Osteoblast (primary cell): ENCODE results near the gene EMC8. TPM values are rescaled to one million over a fixed set of nuclear protein-coding genes. Genes with fewer than 3 reads are reported as not detected.

ENCODE experiments used
- DNase-seq: peaks from one replicate; pipeline ENCODE4 v3.0.0; 2011; ENCODE audit warnings: low spot score, mixed read lengths; ENCODE audit not compliant: insufficient read length; ENCODE audit errors: missing footprints
- H2AFZ ChIP-seq: 2 replicates; pipeline ENCODE4 v1.6.0; 2011; ENCODE audit warnings: mild to moderate bottlenecking, low read length
- H3K27ac ChIP-seq: 2 replicates; pipeline ENCODE4 v1.5.1; 2011; ENCODE audit warnings: mild to moderate bottlenecking, low read depth, low read length, moderate library complexity
- H3K27me3 ChIP-seq: 2 replicates; pipeline ENCODE4 v1.6.0; 2012; ENCODE audit warnings: mild to moderate bottlenecking, control low read depth, inconsistent platforms, low read length, moderate library complexity; ENCODE audit not compliant: insufficient read depth
- H3K36me3 ChIP-seq: 2 replicates; pipeline ENCODE4 v1.5.1; 2011; ENCODE audit warnings: mild to moderate bottlenecking, low read length, control low read depth, moderate library complexity; ENCODE audit not compliant: insufficient read depth
- H3K4me1 ChIP-seq: 2 replicates; pipeline ENCODE4 v1.5.1; 2011; ENCODE audit warnings: mild to moderate bottlenecking, low read length, control low read depth, moderate library complexity; ENCODE audit not compliant: insufficient read depth
- H3K4me2 ChIP-seq: 2 replicates; pipeline ENCODE4 v1.6.0; 2011; ENCODE audit warnings: mild to moderate bottlenecking, low read length; ENCODE audit not compliant: insufficient read depth
- H3K4me3 ChIP-seq: fragments of 200-600 bp; sonication (generic); 3 replicates; pipeline ENCODE4 v1.5.1; 2012; ENCODE audit warnings: mild to moderate bottlenecking, low read length, inconsistent platforms; ENCODE audit not compliant: insufficient read depth
- H3K79me2 ChIP-seq: 2 replicates; pipeline ENCODE4 v1.6.0; 2012; ENCODE audit warnings: mild to moderate bottlenecking, low read length, control low read depth, inconsistent platforms; ENCODE audit not compliant: insufficient read depth
- H3K9me3 ChIP-seq: 2 replicates; pipeline ENCODE4 v1.5.1; 2011; ENCODE audit warnings: low read depth, low read length, control low read depth
- H4K20me1 ChIP-seq: 2 replicates; pipeline ENCODE4 v1.6.0; 2012; ENCODE audit warnings: mild to moderate bottlenecking, low read length, control low read depth; ENCODE audit not compliant: insufficient read depth
- total RNA-seq: library from RNA; depleted of rRNA; stranded (reverse); fragments of >200 nt; gene quantifications from 2 replicates; pipeline ENCODE4 v1.2.3, GENCODE V29; 2012
- TF ChIP-seq, protein P1 (sequence below): IDR thresholded peaks from 2 replicates; pipeline ENCODE4 v1.5.1; 2011; ENCODE audit warnings: mild to moderate bottlenecking, low read depth, low read length, moderate library complexity; ENCODE audit errors: extremely low read depth

Gene EMC8
- total RNA-seq, 1 donor = 28.6 TPM

DNA sequence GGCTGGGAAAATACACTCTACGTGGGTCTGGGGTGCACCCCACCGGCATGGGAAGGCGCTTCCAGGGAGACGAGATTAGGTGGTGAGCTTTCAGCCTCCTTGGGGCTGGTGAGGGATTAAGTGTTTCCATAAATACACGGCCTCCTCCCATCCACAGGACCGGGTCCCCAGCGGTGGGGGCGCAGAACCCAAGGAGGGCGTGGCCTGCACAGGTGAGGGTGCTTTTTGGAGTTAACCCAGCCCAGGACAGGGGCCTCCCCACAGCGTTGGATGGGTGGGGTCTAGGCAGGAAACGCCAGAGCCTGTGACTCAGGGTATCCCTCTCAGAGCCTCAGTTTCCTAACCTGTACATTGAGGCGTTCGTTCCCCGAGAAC, 49.6 kb downstream of the EMC8 start:
- no peaks in the 10 kb centered on the region for H4K20me1 ChIP-seq
- peak overlapping the region; percentile 75 for H3K4me3 ChIP-seq
- TF ChIP-seq, protein P1, sequence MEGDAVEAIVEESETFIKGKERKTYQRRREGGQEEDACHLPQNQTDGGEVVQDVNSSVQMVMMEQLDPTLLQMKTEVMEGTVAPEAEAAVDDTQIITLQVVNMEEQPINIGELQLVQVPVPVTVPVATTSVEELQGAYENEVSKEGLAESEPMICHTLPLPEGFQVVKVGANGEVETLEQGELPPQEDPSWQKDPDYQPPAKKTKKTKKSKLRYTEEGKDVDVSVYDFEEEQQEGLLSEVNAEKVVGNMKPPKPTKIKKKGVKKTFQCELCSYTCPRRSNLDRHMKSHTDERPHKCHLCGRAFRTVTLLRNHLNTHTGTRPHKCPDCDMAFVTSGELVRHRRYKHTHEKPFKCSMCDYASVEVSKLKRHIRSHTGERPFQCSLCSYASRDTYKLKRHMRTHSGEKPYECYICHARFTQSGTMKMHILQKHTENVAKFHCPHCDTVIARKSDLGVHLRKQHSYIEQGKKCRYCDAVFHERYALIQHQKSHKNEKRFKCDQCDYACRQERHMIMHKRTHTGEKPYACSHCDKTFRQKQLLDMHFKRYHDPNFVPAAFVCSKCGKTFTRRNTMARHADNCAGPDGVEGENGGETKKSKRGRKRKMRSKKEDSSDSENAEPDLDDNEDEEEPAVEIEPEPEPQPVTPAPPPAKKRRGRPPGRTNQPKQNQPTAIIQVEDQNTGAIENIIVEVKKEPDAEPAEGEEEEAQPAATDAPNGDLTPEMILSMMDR = no peak
- no peaks in the 10 kb centered on the region for H3K27me3 ChIP-seq
- no peak overlapping the region for H3K27ac ChIP-seq
- H3K4me1 ChIP-seq = peaks cover 17% of the 10 kb centered on the region
- peak; percentile 5 for DNase-seq
- H2AFZ ChIP-seq = peak overlapping the region; percentile 85
- H3K36me3 ChIP-seq = no peaks in the 10 kb centered on the region
- no peaks in the 10 kb centered on the region for H3K9me3 ChIP-seq
- no peaks in the 10 kb centered on the region for H3K79me2 ChIP-seq
- peak overlapping the region; percentile 82 for H3K4me2 ChIP-seq

- Histone ChIP-seq H3K4me3 (no peak overlapping the region), H3K4me2 (no peak overlapping the region), H3K36me3 (no peaks in the 10 kb centered on the region), H2AFZ (no peak overlapping the region), H3K9me3 (no peaks in the 10 kb centered on the region), H3K27ac (no peak overlapping the region), H3K79me2 (no peaks in the 10 kb centered on the region), H4K20me1 (no peaks in the 10 kb centered on the region), H3K27me3 (no peaks in the 10 kb centered on the region), H3K4me1 (peaks cover 13% of the 10 kb centered on the region)
- peak; percentile 86 for DNase-seq
- TF ChIP-seq, protein P1 = no peak
These were observed 52.7 kb downstream of the EMC8 start for GRCh38 chr16:85746460-85747215.

- H3K9me3 ChIP-seq = no peaks in the 10 kb centered on the region
- no peak overlapping the region for H3K4me3 ChIP-seq
- H2AFZ ChIP-seq = no peak overlapping the region
- H3K27ac ChIP-seq = no peak overlapping the region
- no peak overlapping the region for H3K4me2 ChIP-seq
- DNase-seq = peak; percentile 66
- no peaks in the 10 kb centered on the region for H3K36me3 ChIP-seq
- H3K79me2 ChIP-seq = no peaks in the 10 kb centered on the region
- no peaks in the 10 kb centered on the region for H4K20me1 ChIP-seq
- no peaks in the 10 kb centered on the region for H3K27me3 ChIP-seq
- TF ChIP-seq, protein P1 = no peak
- no peaks in the 10 kb centered on the region for H3K4me1 ChIP-seq
These were observed 60.2 kb downstream of the EMC8 start for GRCh38 chr16:85738923-85739715.

DNA sequence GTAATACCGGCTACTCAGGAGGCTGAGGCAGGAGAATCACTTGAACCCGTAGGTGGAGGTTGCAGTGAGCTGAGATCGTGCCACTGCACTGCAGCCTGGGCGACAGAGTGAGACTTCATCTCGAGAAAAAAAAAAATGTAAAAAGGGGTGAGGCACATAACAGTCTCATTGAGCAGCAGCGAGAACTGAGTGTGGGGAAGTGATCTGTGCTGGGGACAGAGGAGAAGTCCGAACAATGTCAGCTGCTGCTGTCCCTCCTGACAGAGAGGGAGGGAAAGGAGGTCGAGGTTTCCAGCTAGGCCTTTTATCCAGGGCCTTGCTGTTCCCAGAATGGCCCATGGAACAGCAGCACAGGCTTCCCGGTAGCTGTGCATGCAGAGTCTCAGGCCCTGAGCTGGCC, 62.4 kb downstream of the EMC8 start:
- Histone ChIP-seq H3K36me3 (no peaks in the 10 kb centered on the region), H3K27ac (no peak overlapping the region), H3K79me2 (no peaks in the 10 kb centered on the region), H4K20me1 (no peaks in the 10 kb centered on the region), H3K27me3 (no peaks in the 10 kb centered on the region), H3K4me3 (no peak overlapping the region), H2AFZ (no peak overlapping the region), H3K4me1 (no peaks in the 10 kb centered on the region), H3K4me2 (no peak overlapping the region), H3K9me3 (no peaks in the 10 kb centered on the region)
- no peak for DNase-seq
- TF ChIP-seq, protein P1 = no peak
